HG03457 (cell line): ENCODE data around the gene MRPL47.
"Not testable (repeated sequence)": the region's sequence is repeated elsewhere in the genome, so short reads cannot be mapped to it uniquely, and the experiment has no call there.

ENCODE experiments used
- ATAC-seq: cut with Tn5 transposase; IDR thresholded peaks from one replicate; pipeline ENCODE4 v1.9.1; 2021; ENCODE audit warnings: moderate number of reproducible peaks; ENCODE audit not compliant: unreplicated experiment

MRPL47 gene

DNA sequence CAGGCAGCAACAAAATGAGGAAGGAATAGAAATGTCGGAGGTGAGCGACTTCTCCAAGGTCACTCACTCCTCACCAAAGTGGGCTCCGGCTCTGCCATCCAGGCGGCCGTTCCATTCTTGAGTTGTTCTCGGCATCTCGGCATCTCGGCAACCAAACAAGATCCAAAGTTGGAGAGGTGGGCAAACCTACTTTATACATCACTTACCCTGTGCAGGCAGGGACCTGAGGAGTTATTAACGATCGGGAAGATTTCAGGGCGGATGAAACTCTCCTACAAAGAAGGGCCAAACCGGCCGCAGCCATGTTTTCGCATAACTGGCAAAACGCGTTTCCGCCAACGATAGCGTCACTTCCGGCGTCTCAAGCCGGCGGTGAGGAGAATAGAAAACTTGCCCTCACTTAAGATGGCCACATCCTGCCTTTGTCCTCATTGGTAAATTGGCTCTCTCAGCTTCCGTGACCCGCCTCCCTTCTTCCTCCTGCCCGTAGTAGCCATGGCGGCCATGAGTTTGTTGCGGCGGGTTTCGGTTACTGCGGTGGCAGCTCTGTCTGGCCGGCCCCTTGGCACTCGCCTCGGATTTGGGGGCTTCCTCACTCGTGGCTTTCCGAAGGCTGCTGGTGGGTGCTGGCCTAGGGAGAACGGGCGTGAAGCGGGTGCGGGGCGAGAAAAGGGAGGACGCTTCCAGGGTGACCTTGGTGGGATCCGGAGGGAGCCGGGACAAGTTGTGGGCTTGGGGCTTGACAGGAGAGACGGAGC is at the start of gene MRPL47, which contains the start of gene NDUFB5:
MRPL47 (minus strand) TSS at position 318 of the 758 bp plus-strand sequence; CDS start at position 304, 14 bp downstream.
NDUFB5 (plus strand) TSS at position 474 of the 758 bp plus-strand sequence; CDS start at position 496, 22 bp downstream.
- peak; percentile 93 for ATAC-seq

DNA sequence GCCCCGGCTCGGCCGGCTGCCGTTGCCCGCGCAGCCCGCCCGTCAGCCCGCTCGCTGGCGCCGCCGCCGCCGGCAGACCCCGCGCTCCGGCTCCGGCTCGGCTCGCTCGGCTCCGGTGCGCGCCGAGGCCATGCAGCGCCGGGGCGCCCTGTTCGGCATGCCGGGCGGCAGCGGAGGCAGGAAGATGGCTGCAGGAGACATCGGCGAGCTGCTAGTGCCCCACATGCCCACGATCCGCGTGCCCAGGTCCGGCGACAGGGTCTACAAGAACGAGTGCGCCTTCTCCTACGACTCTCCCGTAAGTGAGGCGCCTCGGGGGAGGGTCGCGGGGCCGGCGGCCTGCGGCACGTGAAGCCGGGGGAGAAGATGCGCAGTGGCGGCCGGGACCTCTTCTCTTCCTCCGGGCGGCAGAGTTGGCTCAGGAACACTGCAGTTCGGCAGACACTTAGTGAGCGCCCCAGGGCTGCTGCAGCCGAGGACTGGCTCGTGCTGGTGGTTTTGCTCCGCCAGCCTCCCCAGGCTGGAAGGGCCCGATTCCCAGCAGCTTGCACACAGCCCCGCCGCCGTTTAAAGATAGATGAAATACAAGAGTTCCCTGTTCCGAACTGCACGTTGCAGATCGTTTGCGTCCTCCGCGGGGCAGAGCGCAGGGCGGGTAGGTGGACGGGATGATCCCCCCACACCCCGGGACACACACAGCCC is 48.8 kb upstream of the MRPL47 start:
- ATAC-seq = peak; percentile 46

DNA sequence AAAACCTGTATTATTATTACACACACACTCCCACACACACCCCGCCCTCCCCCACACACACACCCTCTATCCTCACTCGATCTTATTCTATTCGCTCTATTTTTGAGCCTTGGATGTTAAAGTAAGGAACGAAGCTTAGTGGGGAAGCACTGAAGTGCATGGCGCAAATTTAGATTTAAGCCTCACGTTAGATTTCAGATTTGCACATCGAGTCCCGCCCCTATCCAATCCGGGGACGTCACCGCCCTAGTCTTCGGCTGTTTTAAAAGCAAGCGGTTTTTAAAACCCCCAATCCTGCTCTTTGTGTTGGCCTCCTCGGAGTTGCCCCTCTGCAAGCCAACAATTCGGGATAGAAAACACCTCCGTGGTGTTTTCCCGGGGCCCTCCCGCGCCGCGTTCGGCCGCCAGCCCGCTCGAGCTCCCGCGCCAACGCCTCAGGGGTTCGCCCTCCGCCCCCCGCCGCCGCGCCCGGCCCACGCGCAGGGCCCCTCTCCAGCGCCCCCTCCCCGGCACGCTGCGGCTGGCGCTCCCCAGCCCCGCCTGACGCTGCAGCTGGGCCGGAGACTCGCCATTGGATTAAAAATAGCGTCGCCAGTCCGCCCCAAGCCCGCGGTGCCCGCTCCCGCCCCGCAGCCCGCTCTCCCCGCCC is 48.1 kb upstream of the MRPL47 start, which contains the start of gene USP13:
USP13 (plus strand) TSS at position 594 of the 649 bp plus-strand sequence. CDS start 186 bp downstream, outside the sequence.
- peak; percentile 62 for ATAC-seq

DNA sequence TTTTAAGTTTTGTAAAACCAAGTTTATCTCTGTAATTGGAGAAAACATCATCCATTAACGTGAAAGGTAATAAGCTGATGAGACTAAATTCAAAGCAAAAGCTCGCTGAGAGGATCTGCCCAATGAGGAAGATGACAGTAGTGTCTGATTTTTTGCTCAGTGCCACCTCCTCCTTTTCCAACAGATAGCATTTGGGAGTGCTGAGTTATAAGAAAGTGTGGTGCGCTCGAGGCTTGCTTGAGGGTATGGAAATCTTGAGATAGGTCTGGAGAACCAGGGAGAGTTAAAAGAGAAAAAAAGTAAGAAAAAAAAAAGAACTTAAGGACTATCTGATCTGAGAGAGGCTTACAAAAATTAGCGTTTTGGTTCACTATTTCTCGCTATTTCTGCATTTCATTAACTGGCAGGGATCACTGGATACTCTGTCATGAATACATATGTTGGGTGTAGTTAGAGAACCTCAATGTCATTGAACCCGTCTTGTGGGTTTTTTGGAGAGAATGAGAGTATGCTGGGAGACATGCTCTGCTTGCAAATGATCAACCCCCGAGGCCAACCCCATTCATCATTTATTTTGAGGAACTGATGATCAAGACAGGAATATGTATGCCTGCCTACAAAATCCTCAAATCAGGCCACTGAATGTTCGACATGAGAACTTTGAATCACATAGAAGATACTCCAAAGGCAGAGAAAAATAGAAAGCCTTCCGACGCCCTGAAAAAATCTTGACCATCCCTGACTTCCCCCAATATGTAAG is 47.4 kb upstream of the MRPL47 start:
- ATAC-seq = no peak

DNA sequence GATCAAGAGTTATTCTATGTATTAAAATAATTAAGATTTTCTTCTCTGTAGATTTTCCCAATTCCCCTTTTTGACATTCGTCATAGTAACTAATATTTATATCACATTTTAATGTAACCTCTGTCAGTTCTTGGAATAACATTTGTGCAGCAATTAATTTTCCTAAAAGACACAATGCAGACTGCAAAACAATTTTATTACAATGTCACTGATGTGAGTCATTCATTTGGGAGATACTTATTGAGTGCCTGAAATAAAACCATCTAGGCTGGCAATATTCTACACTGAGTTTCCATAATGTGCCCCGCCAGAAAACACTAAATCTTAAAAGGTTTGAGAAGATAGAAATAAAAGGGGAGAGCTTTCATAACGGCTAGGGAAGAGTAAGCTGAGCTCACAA is 41.7 kb upstream of the MRPL47 start:
- no peak for ATAC-seq

DNA sequence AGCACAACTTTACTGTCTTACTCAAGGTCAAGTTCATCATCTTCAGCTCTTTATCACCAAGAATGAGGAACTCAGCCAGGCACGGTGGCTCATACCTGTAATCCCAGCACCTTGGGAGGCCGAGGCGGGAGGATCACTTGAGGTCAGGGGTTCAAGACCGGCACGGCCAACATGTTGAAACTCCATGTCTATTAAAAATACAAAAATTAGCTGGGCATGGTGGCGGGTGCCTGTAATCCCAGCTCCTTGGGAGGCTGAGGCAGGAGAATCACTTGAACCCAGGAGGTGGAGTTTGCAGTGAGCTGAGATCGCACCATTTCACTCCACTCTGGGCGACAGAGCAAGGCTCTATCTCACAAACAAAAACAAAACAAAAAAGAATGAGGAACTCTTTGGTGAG is 39.4 kb upstream of the MRPL47 start:
- ATAC-seq = not testable (repeated sequence)

DNA sequence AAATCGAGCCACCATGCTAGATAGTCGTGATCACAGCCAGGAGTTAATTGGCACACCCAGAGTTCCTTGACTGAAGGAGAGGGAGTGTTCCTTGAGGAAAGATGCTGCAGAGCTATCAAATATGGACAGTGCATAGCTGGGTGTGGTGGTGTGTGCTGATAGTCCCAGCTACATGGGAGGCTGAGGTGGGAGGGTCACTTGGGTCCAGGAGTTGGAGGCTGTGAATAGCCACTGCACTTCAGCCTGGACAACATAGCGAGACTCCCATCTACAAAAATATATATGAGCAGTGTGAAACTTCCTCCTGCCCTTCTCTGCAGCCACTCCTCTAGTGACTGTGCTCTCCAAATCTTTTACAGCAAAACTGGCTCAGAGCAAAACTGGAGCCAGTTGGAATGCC is 38.4 kb upstream of the MRPL47 start:
- ATAC-seq = no peak

DNA sequence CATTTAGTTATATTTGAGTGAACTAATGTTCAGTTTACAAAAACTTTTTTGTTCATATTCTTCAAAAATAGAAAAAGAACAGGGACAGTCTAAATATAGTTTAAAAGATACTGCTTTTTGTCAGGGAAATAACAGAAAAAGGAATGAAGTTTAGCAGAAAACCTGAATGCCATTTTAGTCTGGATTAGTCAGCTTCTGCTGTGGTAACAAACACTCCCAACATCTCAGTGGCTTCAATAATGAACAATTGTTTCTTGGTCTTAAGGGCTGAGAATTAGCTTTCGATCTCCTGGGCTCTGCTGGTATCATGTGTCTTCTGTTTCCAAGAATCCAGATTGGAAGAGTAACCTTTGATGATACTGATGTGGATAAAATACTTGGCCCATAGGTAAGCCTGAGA is 36.0 kb upstream of the MRPL47 start:
- ATAC-seq = no peak

DNA sequence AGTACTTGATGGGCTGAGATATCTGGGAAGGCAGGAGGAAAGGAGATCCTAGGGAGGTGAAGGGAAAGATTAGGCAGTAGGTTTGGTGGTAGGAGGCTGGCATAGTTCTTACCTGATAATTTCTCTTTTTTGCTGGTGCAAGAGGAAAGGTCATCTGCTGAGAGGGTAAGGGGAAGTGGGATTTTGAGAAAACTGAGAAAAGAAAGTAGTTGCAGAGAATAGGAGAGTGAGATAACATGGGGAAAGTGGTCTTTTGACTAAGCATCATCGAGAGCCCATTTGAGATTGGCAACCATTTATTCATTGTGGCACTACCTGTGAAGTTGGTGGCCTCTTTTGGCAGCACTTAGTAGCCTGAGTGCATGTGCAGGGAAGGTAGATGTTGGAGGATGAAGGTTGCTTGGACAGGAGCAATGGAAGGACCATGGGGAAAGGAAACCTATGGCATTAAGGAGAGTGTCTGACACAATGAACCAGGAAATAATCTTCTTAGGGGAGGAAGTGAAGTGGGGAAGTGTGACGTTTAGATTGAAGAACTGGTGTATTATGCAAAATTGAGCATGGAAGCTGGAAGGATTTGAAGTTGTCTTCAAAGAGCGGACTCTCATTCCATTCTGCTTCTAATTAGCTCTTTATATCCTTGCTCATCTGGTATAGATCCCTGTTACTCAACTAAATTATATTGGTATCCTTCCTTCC is 26.5 kb upstream of the MRPL47 start:
- no peak for ATAC-seq

DNA sequence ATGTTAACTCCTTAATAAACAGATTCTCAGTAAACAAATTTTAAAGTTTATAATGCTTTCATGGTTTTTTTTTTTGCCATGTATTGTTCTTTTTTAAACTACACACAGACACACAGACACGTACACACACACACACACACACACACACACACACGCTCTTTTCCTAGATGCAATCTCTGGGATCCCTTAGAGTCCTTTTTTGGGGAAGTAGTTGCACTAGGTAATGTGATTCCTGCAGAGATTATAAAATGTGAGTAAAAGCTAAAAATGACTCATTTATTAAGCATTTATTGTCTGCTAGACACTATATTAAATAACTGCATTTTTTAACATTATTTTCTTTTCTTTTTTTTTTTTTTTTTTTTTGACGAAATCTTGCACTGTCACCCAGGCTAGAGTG is 20.0 kb upstream of the MRPL47 start:
- no peak for ATAC-seq

DNA sequence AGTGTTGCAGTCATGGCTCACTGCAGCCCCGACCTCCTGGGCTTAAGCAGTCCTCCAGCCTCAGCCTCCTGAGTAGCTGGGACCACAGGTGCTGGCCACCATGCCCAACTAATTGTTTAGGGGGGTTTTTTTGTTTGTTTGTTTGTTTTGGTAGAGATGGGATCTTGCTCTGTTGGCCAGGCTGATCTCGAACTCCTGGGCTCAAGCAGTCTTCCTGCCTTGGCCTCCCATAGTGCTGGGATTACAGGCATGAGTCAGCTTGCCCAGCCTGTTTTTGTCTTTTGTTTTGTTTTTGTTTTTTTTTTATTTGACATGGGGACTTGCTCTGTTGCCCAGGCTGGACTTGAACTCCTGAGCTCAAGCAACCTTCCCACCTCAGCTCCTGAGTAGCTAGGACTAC is 17.6 kb upstream of the MRPL47 start:
- ATAC-seq = no peak

DNA sequence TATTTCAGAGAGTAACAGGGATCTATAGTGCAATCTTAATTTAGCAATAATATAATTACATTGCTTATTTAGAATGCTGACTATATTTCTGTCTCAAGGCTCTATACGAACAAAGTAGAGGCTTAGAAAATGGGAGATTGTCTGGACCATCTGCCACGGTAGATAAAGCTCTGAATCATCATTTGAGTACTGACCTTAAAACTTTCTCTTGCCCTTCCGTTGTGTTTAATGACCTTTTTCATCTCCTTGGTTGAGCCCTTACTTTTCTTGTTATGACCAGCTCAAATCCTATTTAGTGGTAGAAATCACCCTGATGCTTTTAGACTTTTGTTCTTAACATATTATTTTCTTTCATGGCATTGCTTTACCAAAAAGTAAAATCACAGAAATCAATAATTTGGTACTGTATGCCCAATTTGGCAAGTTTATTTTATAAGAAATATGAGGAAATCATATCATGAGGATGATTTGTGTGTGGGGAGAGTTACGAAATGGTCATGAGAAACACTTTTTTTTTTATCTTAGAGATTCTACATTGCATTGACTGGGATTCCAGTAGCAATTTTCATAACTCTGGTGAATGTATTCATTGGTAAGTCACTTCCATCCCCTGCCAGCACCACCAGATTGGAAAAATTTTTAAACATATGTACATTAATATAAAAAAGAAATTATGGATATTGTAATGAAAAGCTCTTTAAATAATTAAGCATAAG is 11.2 kb upstream of the MRPL47 start:
- ATAC-seq = no peak

DNA sequence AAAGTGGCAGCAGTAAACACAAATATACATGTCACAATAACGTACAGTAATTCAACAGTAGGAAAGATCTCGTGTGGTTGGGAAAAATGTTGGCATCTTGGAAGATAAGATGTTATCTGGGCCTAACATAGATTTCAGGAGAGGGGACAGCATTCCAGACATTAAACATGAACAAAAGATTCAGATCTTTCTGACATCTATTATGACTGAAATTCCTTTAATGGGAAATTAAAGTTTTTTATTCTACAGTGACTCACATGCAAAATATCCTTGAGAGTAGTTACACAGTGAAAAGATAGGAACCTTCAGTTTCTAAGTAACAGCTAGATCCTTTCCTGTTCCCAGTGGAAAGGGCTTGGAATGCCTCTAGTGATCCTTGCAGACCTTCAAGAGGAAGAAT is 9.4 kb upstream of the MRPL47 start:
- no peak for ATAC-seq

DNA sequence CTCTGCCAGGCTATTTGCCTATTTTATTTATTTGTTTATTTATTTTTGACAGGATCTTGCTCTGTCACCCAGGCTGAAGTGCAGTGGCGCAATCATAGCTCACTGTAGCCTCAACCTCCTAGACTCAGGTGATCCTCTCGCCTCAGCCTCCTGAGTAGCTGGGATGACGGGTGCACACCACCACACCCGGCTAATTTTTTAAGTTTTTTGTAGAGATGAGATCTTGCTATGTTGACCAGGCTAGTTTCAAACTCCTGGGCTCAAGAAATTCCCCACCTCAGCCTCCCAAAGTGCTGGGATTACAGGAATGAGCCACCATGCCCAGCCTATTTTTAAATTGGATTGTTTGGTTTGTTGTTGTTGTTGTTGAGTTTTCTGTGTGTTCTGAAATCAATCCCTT is 5.6 kb upstream of the MRPL47 start:
- no peak for ATAC-seq

DNA sequence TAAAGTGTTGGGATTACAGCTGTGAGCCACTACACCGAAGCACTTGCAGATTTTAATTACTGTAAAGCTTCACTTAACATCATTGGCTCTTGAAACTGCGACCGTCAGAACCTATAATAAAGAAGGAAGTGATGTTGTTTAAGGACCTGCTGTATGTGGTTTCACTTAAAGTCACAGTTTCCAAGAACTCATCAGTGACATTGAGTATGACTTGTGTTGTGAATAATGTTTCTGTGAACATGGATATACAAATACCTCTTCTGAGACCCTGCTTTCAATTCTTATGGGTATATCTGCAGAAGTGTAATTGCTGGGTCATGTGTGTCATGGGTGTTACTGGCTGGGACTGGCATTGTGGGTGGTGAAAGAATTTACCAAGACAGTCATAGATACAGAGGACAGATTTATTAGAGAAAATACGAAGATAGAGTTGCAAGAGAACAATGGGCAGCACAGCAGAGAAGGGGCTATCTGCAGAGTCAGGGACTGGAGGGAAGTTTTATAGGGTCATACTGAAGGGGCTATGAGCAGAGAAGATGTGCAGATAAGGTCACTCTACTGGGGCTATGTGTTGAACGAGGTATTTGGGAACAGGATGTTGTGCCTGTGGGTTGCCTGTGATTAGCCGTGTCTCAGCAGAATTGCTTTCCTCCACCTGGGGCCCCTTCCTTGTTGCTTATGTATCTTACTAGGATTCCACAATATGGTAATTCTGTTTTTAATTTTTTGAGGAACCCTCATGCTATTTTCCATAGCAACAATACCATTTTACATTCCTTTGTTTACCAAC is 4.7 kb upstream of the MRPL47 start:
- peak; percentile 40 for ATAC-seq

DNA sequence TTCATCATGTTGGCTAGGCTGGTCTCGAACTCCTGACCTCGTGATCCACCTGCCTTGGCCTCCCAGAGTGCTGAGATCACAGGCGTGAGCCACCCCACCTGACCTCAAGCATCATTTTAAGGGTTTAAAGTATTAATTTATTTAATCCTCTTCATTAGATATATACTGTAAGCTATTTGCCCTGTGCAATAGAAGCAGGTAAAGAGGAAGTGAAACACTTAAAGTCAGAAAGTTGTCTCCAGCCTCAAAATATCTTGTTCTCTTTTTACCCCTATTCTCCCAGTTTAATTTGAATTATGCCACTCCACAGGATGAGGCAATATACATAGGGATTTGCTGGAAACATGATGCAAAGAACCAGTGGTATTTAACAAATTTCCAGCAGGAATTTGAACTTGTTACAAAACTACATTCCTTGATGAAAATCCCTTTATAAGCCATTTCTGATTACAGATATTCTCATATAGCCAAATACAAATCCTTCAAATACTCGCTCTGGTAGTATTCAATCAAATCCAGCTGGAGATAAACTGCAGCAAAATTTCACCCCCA is 2.2 kb upstream of the MRPL47 start:
- ATAC-seq = no peak

DNA sequence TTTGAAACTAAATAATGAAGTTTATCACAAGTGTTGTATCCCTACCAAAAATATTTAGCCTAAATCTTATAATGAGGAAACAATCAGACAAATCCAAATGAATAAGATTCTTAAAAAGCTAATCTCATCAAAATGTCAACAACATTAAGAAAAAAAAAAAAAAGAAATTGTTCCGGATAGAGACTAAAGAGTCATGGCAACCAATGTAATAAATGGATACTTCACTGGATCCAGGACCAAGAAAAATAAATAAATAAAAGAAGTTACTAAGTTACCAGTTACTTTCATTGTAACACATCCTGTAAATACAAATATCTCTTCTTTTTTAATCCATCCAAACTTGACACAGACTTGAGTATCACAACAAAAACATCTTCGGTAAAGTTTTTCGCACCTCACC is 607 bp downstream of the MRPL47 start:
- ATAC-seq = no peak

DNA sequence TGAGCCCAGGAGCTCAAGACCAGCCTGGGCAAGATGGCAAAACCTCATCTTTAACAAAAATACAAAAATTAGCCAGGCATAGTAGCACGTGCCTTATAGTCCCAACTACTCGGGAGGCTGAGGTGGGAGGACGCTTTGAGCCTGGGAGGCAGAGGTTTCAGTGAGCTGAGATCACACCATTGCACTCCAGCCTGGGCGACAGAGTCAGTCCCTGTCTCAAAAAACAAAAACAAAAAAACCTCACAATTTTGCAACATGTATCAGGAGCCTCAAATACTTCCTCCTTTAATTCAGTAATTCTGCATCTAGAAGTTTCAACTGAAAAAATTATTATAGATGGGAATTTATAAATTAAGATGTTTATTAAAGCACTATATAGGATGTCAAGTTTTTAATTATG is 1.1 kb downstream of the MRPL47 start:
- no peak for ATAC-seq

DNA sequence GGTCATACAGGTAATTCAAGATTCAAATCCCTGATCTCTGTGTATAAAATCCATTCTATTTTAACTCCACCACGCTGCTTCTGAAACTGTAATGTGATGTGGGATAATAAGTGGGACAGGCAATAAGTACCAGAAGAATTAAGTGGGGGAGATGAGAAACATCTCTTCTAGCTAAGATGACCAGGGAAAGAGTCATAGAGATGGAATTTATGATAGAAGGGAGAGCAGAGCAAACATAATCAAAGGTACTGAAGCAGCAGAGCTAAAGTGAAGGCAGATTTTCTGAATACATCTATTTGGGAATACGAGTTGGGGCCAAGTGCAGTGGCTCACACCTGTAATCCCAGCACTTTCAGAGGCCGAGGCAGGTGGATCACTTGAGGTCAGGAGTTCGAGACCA is 4.9 kb downstream of the MRPL47 start:
- no peak for ATAC-seq
